ENCODE measurements around the gene CAMKK2. TPM values are rescaled to one million over a fixed set of nuclear protein-coding genes. Genes with fewer than 3 reads are reported as not detected.
A peak's percentile ranks its signal among the peaks of the same experiment; 100 is the strongest.

The CAMKK2 gene
- total and polyA plus RNA-seq, 9 of the 15 experiments (the other 6 are each of a cell fraction or from before 2014, with no cell fraction given), result 4.3 to 32.0 (median 18.2) TPM

DNA sequence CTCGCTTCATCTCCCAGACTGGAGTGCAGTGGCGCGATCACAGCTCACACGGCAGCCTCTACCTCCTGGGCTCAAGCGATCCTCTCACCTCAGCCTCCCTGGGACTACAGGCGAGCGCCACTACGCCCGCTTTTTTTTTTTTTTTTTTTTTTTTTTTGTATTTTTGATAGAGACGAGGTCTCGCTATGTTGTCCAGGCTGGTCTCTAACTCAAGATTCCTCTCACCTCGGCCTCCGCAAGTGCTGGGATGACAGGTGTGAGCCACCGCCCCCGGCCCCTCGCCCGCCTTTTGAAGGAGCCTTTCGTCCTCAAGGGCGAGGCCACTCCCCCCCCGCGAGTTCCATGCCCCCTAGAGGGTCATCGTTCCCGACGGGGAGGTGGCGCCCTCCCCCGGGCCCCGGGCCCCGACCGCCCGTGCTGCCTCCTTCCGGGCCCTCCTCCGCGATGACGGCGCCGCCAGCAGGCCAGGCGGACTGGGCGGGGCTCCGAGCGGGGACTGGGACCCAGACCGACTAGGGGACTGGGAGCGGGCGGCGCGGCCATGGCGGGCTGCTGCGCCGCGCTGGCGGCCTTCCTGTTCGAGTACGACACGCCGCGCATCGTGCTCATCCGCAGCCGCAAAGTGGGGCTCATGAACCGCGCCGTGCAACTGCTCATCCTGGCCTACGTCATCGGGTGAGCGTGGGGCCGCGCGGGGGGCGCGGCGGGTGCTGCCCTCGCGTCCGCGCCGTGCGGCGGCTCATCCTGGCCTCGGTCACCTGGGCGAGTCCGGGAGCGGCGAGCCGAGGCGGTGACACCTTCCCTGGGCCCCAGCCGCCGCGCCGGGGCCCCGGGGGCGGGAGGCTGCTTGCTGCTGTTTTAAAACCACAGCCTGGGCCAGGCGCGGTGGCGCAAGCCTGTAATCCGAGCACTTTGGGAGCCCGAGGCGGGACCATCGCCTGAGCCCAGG lies 86.6 kb downstream of the CAMKK2 start, which contains the start of gene P2RX4 (continued):
- peak; percentile 67; the same call in 1 of the 2 replicates for TF ChIP-seq RREB1 (CRISPR knock-in tag; IDR thresholded peaks at IDR 0.05)
- TF ChIP-seq ZNF518B (CRISPR knock-in tag; IDR thresholded peaks at IDR 0.05), result no peak
- TF ChIP-seq NR4A1 (CRISPR knock-in tag; IDR thresholded peaks at IDR 0.05), result no peak
- peak; percentile 58; the same call in 1 of the 2 replicates for TF ChIP-seq NR4A1 (tag; IDR thresholded peaks at IDR 0.05)
- 0 out of 2 replicates have a peak, but pooled peaks have one; percentile 87 for TF ChIP-seq MED1 (CRISPR knock-in tag; IDR thresholded peaks at IDR 0.05; ENCODE audit: borderline replicate concordance)
- TF ChIP-seq STAG1 (CRISPR knock-in tag; IDR thresholded peaks at IDR 0.05; ENCODE audit: borderline replicate concordance), result peak; percentile 29
- no peak for TF ChIP-seq RBM15 (IDR thresholded peaks at IDR 0.05; ENCODE audit: insufficient read depth, low read length)
- 0 out of 4 replicates have a peak, but pooled peaks of 1 of the 2 experiments have one; percentile 18 for TF ChIP-seq MLX (CRISPR knock-in tag; conservative IDR thresholded peaks at IDR 0.05)
- peak; percentile 38; the same call in 1 of the 2 replicates for TF ChIP-seq CC2D1A (IDR thresholded peaks at IDR 0.05)
- peak; percentile 86 for TF ChIP-seq CBX1 (IDR thresholded peaks at IDR 0.05; ENCODE audit: low read depth)
- TF ChIP-seq, protein P1, sequence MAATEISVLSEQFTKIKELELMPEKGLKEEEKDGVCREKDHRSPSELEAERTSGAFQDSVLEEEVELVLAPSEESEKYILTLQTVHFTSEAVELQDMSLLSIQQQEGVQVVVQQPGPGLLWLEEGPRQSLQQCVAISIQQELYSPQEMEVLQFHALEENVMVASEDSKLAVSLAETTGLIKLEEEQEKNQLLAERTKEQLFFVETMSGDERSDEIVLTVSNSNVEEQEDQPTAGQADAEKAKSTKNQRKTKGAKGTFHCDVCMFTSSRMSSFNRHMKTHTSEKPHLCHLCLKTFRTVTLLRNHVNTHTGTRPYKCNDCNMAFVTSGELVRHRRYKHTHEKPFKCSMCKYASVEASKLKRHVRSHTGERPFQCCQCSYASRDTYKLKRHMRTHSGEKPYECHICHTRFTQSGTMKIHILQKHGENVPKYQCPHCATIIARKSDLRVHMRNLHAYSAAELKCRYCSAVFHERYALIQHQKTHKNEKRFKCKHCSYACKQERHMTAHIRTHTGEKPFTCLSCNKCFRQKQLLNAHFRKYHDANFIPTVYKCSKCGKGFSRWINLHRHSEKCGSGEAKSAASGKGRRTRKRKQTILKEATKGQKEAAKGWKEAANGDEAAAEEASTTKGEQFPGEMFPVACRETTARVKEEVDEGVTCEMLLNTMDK (IDR thresholded peaks at IDR 0.05; ENCODE audit: borderline replicate concordance, insufficient read depth, low read depth, low read length, poor library complexity, severe bottlenecking), result peak; percentile 98

Data from K562 (cell line).